ENCODE data around the gene KMT2E.
A peak's percentile ranks its signal among the peaks of the same experiment; 100 is the strongest.

The KMT2E gene

DNA sequence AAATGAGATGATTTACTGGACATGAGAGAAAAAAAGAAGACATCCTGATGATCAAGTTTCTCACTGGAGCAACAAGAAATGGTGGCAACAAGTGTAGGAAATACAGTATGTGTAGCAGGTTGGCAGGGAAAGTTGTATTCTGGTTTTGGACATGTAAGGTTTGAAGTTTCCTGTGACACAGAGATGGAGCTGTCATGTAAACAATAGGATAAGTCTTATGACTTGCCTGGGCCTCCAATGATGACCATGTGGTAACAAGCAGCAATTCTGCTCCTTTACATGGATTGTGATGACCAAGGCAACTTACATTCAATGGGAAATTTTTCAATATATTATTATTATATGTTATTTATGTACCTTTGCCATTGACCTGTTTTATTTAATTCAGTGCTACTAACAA, 125.4 kb downstream of the KMT2E start:
- no peak overlapping the region for H3K27ac ChIP-seq (ENCODE audit: low read depth, low read length)
- H3K9me2 ChIP-seq (replicated peaks; ENCODE audit: control insufficient read depth, low read length) = no peaks in the 10 kb centered on the region
- H3K4me3 ChIP-seq (ENCODE audit: low read length) = no peak overlapping the region
- peaks cover 8% of the 10 kb centered on the region; the same call in 1 of the 2 replicates for H3K36me3 ChIP-seq (ENCODE audit: control insufficient read depth, low read length)
- H3K4me2 ChIP-seq (ENCODE audit: low read length) = no peak overlapping the region
- H3K9me3 ChIP-seq (ENCODE audit: control insufficient read depth, insufficient read depth, low read length) = no peaks in the 10 kb centered on the region
- H3K4me1 ChIP-seq (ENCODE audit: control insufficient read depth, low read length) = no peaks in the 10 kb centered on the region
- TF ChIP-seq, protein P1, sequence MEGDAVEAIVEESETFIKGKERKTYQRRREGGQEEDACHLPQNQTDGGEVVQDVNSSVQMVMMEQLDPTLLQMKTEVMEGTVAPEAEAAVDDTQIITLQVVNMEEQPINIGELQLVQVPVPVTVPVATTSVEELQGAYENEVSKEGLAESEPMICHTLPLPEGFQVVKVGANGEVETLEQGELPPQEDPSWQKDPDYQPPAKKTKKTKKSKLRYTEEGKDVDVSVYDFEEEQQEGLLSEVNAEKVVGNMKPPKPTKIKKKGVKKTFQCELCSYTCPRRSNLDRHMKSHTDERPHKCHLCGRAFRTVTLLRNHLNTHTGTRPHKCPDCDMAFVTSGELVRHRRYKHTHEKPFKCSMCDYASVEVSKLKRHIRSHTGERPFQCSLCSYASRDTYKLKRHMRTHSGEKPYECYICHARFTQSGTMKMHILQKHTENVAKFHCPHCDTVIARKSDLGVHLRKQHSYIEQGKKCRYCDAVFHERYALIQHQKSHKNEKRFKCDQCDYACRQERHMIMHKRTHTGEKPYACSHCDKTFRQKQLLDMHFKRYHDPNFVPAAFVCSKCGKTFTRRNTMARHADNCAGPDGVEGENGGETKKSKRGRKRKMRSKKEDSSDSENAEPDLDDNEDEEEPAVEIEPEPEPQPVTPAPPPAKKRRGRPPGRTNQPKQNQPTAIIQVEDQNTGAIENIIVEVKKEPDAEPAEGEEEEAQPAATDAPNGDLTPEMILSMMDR (IDR thresholded peaks at IDR 0.05; ENCODE audit: low read depth, low read length, poor library complexity, severe bottlenecking) = no peak
- TF ChIP-seq EZH2phosphoT487 (IDR thresholded peaks at IDR 0.05; ENCODE audit: borderline replicate concordance, low read length) = no peak
- no peaks in the 10 kb centered on the region for H3K27me3 ChIP-seq (ENCODE audit: control insufficient read depth, low read length)
- H4K20me1 ChIP-seq (ENCODE audit: control insufficient read depth, insufficient read depth, low read depth, low read length) = no peaks in the 10 kb centered on the region
- H3K79me2 ChIP-seq (ENCODE audit: control insufficient read depth, low read length) = no peaks in the 10 kb centered on the region
- no peaks in the 10 kb centered on the region for H3F3A ChIP-seq (ENCODE audit: control insufficient read depth, insufficient read depth)

DNA sequence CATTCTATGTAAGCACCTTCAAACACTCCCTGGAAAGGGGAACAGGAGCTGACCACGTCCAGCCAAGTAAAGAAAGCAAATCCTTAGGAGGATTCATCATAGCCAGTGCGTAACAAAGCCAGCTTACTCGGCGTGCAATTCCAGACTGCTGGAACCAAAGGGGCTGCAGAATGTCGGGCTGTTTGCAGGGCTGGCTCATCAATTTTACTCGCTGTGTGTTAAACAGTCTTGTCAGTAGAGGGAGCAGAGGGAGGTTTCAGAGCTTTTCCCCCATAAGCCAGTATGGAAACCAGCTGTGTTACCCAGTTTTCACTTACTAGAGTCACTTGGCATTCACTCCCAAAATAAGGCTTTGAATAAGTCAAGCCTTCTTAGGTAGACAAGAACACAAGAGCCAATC, 127.1 kb downstream of the KMT2E start:
- H3K9me2 ChIP-seq (replicated peaks; ENCODE audit: control insufficient read depth, low read length) = no peaks in the 10 kb centered on the region
- no peaks in the 10 kb centered on the region for H3K27me3 ChIP-seq (ENCODE audit: control insufficient read depth, low read length)
- H3F3A ChIP-seq (ENCODE audit: control insufficient read depth, insufficient read depth) = no peaks in the 10 kb centered on the region
- peaks cover 8% of the 10 kb centered on the region; the same call in 1 of the 2 replicates for H3K36me3 ChIP-seq (ENCODE audit: control insufficient read depth, low read length)
- H3K4me2 ChIP-seq (ENCODE audit: low read length) = no peak overlapping the region
- H3K9me3 ChIP-seq (ENCODE audit: control insufficient read depth, insufficient read depth, low read length) = no peaks in the 10 kb centered on the region
- H3K4me1 ChIP-seq (ENCODE audit: control insufficient read depth, low read length) = no peaks in the 10 kb centered on the region
- H3K79me2 ChIP-seq (ENCODE audit: control insufficient read depth, low read length) = no peaks in the 10 kb centered on the region
- H3K4me3 ChIP-seq (ENCODE audit: low read length) = no peak overlapping the region
- no peak for TF ChIP-seq EZH2phosphoT487 (IDR thresholded peaks at IDR 0.05; ENCODE audit: borderline replicate concordance, low read length)
- TF ChIP-seq, protein P1 (IDR thresholded peaks at IDR 0.05; ENCODE audit: low read depth, low read length, poor library complexity, severe bottlenecking) = peak; percentile 53
- H3K27ac ChIP-seq (ENCODE audit: low read depth, low read length) = no peak overlapping the region
- H4K20me1 ChIP-seq (ENCODE audit: control insufficient read depth, insufficient read depth, low read depth, low read length) = no peaks in the 10 kb centered on the region

DNA sequence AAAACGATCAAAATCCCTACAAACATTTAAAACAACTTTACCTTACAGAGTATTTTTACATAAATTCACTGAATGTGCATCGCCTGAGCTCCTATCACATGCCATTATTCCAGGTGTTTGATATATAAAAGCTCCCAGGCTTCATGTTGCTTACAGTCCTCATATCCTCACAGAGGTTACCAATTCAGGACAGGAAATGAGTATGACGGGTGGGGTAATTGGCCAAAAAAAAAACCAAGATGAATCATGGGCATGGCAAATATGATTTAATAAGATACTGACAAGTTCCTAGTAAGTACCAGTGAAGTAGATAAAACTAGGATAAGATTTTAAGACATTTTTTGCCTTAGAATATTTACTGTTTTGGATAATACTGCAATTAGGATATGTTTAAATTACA, 135.8 kb downstream of the KMT2E start:
- Histone ChIP-seq H3K4me1 (ENCODE audit: control insufficient read depth, low read length) (no peaks in the 10 kb centered on the region), H4K20me1 (ENCODE audit: control insufficient read depth, insufficient read depth, low read depth, low read length) (no peaks in the 10 kb centered on the region), H3K9me3 (ENCODE audit: control insufficient read depth, insufficient read depth, low read length) (no peaks in the 10 kb centered on the region), H3F3A (ENCODE audit: control insufficient read depth, insufficient read depth) (no peaks in the 10 kb centered on the region), H3K4me2 (ENCODE audit: low read length) (no peak overlapping the region), H3K4me3 (ENCODE audit: low read length) (no peak overlapping the region), H3K27ac (ENCODE audit: low read depth, low read length) (no peak overlapping the region), H3K36me3 (ENCODE audit: control insufficient read depth, low read length) (no peaks in the 10 kb centered on the region), H3K79me2 (ENCODE audit: control insufficient read depth, low read length) (no peaks in the 10 kb centered on the region), H3K27me3 (ENCODE audit: control insufficient read depth, low read length) (no peaks in the 10 kb centered on the region), H3K9me2 (replicated peaks; ENCODE audit: control insufficient read depth, low read length) (no peaks in the 10 kb centered on the region)
- no peak for TF ChIP-seq EZH2phosphoT487 (IDR thresholded peaks at IDR 0.05; ENCODE audit: borderline replicate concordance, low read length)
- TF ChIP-seq, protein P1 (IDR thresholded peaks at IDR 0.05; ENCODE audit: low read depth, low read length, poor library complexity, severe bottlenecking) = no peak

DNA sequence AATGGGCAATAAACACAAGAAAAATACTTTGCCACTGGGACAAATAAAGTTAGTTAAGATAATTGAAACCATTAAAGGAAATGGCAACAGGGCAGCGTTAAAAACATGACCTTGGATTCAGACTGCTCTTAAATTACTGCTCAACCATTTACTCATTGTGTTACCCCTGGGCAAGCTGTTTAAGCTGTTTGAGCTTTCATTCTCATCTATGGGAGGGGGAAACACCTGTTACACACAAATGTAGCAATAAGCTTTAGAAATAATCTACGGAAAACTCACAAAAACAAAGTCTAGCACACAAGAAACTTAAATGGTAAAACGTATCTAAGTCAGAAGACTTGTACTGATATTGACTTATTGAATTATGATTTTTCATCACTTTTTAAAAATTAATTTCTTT, 137.1 kb downstream of the KMT2E start:
- H3K4me3 ChIP-seq (ENCODE audit: low read length) = no peak overlapping the region
- no peaks in the 10 kb centered on the region for H4K20me1 ChIP-seq (ENCODE audit: control insufficient read depth, insufficient read depth, low read depth, low read length)
- no peak for TF ChIP-seq EZH2phosphoT487 (IDR thresholded peaks at IDR 0.05; ENCODE audit: borderline replicate concordance, low read length)
- TF ChIP-seq, protein P1 (IDR thresholded peaks at IDR 0.05; ENCODE audit: low read depth, low read length, poor library complexity, severe bottlenecking) = no peak
- H3K4me1 ChIP-seq (ENCODE audit: control insufficient read depth, low read length) = no peaks in the 10 kb centered on the region
- no peaks in the 10 kb centered on the region for H3K79me2 ChIP-seq (ENCODE audit: control insufficient read depth, low read length)
- H3K4me2 ChIP-seq (ENCODE audit: low read length) = no peak overlapping the region
- no peak overlapping the region for H3K27ac ChIP-seq (ENCODE audit: low read depth, low read length)
- no peaks in the 10 kb centered on the region for H3K27me3 ChIP-seq (ENCODE audit: control insufficient read depth, low read length)
- H3K9me2 ChIP-seq (replicated peaks; ENCODE audit: control insufficient read depth, low read length) = no peaks in the 10 kb centered on the region
- no peaks in the 10 kb centered on the region for H3K9me3 ChIP-seq (ENCODE audit: control insufficient read depth, insufficient read depth, low read length)
- no peaks in the 10 kb centered on the region for H3K36me3 ChIP-seq (ENCODE audit: control insufficient read depth, low read length)
- H3F3A ChIP-seq (ENCODE audit: control insufficient read depth, insufficient read depth) = no peaks in the 10 kb centered on the region

Data from DOHH2 (cell line).